Stomach smooth muscle (tissue), 2 donors: Measurements from ENCODE around the gene CHN1.

ENCODE experiments used
- H3K27ac ChIP-seq: one replicate; pipeline ENCODE4 v1.7.0; 2013; ENCODE audit warnings: mild to moderate bottlenecking, low read length, inconsistent platforms
- H3K27me3 ChIP-seq, 2 donors: one replicate each; pipeline ENCODE4 v1.7.0; 2013; ENCODE audit warnings: low read length in 2 of 2; ENCODE audit not compliant: insufficient read depth in 2 of 2, control insufficient read depth in 1 of 2
- H3K36me3 ChIP-seq, 2 donors: one replicate each; pipeline ENCODE4 v1.7.0; 2013; ENCODE audit warnings: low read length in 2 of 2; ENCODE audit not compliant: control insufficient read depth in 2 of 2, insufficient read depth in 2 of 2
- H3K4me1 ChIP-seq: one replicate; pipeline ENCODE4 v1.7.0; 2013; ENCODE audit warnings: low read length; ENCODE audit not compliant: control insufficient read depth, insufficient read depth
- H3K4me3 ChIP-seq, 2 donors: one replicate each; pipeline ENCODE4 v1.7.0; 2013; ENCODE audit warnings: low read length in 2 of 2
- H3K9ac ChIP-seq, 2 donors: one replicate each; pipeline ENCODE4 v1.7.0; 2013; ENCODE audit warnings: low read length in 2 of 2, mild to moderate bottlenecking in 1 of 2
- H3K9me3 ChIP-seq, 2 donors: one replicate each; pipeline ENCODE4 v1.7.0; 2013; ENCODE audit warnings: low read length in 2 of 2; ENCODE audit not compliant: control insufficient read depth in 2 of 2
- donor health status: healthy.
- donor health status: Pancreatic carcinoma.

CHN1 gene

GRCh38 chr2:174829550-174829949 lies 175.6 kb downstream of the CHN1 start:
- no peak overlapping the region for H3K27ac ChIP-seq
- H3K9me3 ChIP-seq = no peaks in the 10 kb centered on the region
- H3K9ac ChIP-seq = no peak overlapping the region
- no peaks in the 10 kb centered on the region for H3K27me3 ChIP-seq
- peaks cover 16% of the 10 kb centered on the region for H3K4me1 ChIP-seq
- H3K36me3 ChIP-seq = no peaks in the 10 kb centered on the region
- no peak overlapping the region for H3K4me3 ChIP-seq

DNA sequence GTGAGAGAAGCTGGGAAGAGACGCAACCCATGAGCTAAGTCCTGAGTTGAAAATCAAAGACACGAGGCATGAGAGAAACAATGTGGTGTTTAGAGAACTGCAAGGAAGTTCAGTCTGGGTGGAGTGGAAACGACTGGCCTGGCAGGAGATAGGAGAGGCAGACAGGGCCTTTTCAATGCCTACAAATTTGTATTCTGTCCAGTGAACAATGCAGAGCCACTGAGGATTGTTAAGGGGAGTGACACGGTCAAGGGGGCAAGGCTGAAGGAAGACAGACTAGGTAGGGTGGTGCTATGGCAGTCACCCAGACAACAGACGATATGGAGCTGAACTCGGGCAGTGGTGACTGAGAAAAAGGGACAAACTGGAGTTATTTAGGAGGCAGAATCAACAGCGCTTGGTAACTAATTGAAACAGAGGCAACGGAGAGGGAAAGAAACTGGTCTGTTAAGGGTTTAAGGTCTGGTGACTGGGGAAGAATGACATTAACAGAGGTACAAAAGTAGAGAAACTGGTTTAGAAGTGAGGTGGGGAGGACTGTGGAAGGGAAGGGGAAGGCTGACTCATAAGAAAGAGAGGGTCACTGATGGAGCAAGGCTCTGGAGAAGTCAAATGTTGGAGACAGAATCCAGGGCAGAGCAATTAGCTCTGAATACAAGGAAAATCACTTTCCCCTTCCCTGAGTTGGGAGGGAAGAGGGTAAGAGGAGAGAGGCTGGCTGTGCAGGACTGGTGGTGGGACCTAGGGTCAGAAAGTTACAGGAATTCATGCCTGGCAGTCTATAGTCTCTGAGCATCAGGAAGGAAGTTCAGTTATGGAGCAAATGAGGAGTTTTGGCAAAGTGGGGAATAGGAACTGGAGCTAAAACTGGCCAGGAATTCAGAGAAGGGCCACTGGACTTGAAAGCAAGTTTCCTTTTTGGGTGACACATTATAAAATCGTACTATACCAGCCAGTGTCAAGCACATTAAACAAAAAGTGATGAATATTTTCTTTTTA lies 177.5 kb downstream of the CHN1 start:
- Histone ChIP-seq H3K27ac (peak overlapping the region; percentile 66), H3K4me3 (peak overlapping the region in 1 of 2 donors; percentile 47), H3K9ac (peak overlapping the region in 1 of 2 donors; percentile 30), H3K36me3 (no peaks in the 10 kb centered on the region), H3K27me3 (no peaks in the 10 kb centered on the region), H3K9me3 (no peaks in the 10 kb centered on the region), H3K4me1 (peaks cover 16% of the 10 kb centered on the region)

DNA sequence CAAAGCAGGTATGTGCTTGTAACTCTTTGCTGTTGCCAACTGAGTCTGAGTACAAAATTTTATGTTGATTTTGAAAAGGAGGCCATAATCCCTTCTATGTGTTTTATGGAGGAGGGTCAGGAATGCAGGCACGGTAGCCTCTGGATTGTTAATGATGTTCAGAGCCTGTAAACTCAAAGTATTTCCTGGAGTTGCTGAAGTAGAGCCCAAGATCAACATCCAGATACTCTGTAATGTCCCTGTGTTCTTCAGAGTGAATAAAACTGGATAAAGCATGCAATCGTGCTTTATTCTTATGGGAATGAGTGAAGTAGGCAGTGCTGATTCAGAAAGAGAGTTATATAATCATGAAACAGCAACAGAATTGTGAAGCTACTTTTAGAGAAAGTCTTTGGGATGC lies 179.1 kb downstream of the CHN1 start:
- Histone ChIP-seq H3K4me3 (no peak overlapping the region), H3K4me1 (peaks cover 16% of the 10 kb centered on the region), H3K9ac (no peak overlapping the region), H3K27me3 (no peaks in the 10 kb centered on the region), H3K27ac (no peak overlapping the region), H3K36me3 (peaks cover 0 to 5% of the 10 kb centered on the region in 2 donors), H3K9me3 (no peaks in the 10 kb centered on the region)

- H3K4me1 ChIP-seq = peaks cover 16% of the 10 kb centered on the region
- H3K9ac ChIP-seq = no peak overlapping the region
- H3K36me3 ChIP-seq = peaks cover 4 to 10% of the 10 kb centered on the region in 2 donors
- no peaks in the 10 kb centered on the region for H3K27me3 ChIP-seq
- H3K4me3 ChIP-seq = no peak overlapping the region
- no peaks in the 10 kb centered on the region for H3K9me3 ChIP-seq
- H3K27ac ChIP-seq = no peak overlapping the region
These were observed 181.1 kb downstream of the CHN1 start for GRCh38 chr2:174824068-174824467.

GRCh38 chr2:174821628-174822027 lies 183.6 kb downstream of the CHN1 start:
- no peaks in the 10 kb centered on the region for H3K9me3 ChIP-seq
- H3K4me1 ChIP-seq = peaks cover 6% of the 10 kb centered on the region
- H3K9ac ChIP-seq = no peak overlapping the region
- H3K27me3 ChIP-seq = no peaks in the 10 kb centered on the region
- no peak overlapping the region for H3K4me3 ChIP-seq
- H3K36me3 ChIP-seq = peaks cover 4 to 10% of the 10 kb centered on the region in 2 donors
- H3K27ac ChIP-seq = no peak overlapping the region

- H3K9ac ChIP-seq = no peak overlapping the region
- no peak overlapping the region for H3K27ac ChIP-seq
- no peak overlapping the region for H3K4me3 ChIP-seq
- no peaks in the 10 kb centered on the region for H3K9me3 ChIP-seq
- H3K36me3 ChIP-seq = peaks cover 4 to 10% of the 10 kb centered on the region in 2 donors
- H3K4me1 ChIP-seq = peaks cover 2% of the 10 kb centered on the region
- no peaks in the 10 kb centered on the region for H3K27me3 ChIP-seq
These were observed 184.8 kb downstream of the CHN1 start for GRCh38 chr2:174820361-174820760.

DNA sequence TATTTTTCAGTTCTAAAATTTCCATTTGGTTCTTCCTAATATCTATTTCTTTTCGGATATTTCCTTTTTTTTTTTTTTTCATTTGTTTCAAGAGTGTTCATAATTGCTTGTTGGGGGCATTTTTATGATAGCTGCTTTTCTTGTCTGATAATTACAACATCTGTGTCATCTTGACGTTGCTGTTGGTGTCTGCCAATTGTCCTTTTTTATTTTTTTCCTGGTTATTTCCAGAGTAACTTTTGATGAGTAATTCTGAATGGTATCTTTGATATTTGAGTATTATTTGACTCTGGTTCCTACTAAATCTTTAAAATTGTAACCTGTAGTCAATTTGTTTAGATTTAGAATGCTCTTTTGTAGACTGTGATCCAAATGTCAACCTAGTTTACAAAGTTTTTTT lies 189.7 kb downstream of the CHN1 start:
- Histone ChIP-seq H3K9ac (no peak overlapping the region), H3K27me3 (no peaks in the 10 kb centered on the region), H3K27ac (no peak overlapping the region)

GRCh38 chr2:174812037-174812436 lies 193.1 kb downstream of the CHN1 start:
- Histone ChIP-seq H3K4me1 (peaks cover 2% of the 10 kb centered on the region), H3K4me3 (no peak overlapping the region), H3K9me3 (no peaks in the 10 kb centered on the region), H3K36me3 (peaks cover 3 to 16% of the 10 kb centered on the region in 2 donors), H3K9ac (no peak overlapping the region), H3K27me3 (no peaks in the 10 kb centered on the region), H3K27ac (no peak overlapping the region)

More for the DNA sequence above, 189.7 kb downstream of the CHN1 start:
- no peaks in the 10 kb centered on the region for H3K9me3 ChIP-seq
- peaks cover 2 to 10% of the 10 kb centered on the region in 2 donors for H3K36me3 ChIP-seq
- H3K4me1 ChIP-seq = peaks cover 2% of the 10 kb centered on the region
- no peak overlapping the region for H3K4me3 ChIP-seq

DNA sequence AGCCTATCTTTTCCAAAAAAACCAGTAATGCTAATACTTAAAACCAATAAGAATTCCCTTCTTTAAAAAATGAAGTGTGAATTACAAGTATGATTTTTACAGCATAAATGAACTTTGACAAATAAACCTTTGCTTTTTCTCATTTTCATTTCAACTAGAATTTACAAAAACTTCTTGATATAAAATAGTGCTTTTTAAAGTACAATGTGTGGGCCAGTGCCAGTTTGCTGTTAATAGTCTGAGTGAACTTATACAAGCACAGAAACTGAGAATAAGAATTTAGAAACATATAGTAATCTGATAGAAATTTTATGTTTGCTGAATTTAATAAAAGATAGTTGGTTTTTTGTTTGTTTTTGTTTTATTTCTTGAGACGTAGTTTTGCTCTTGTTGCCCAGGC lies 197.2 kb downstream of the CHN1 start:
- Histone ChIP-seq H3K36me3 (peaks cover 3 to 24% of the 10 kb centered on the region in 2 donors), H3K9me3 (no peaks in the 10 kb centered on the region), H3K27ac (no peak overlapping the region), H3K9ac (no peak overlapping the region), H3K4me3 (no peak overlapping the region), H3K27me3 (no peaks in the 10 kb centered on the region), H3K4me1 (no peaks in the 10 kb centered on the region)

- Histone ChIP-seq H3K36me3 (peaks cover 3 to 20% of the 10 kb centered on the region in 2 donors), H3K4me1 (no peaks in the 10 kb centered on the region), H3K27me3 (no peaks in the 10 kb centered on the region), H3K4me3 (no peak overlapping the region), H3K9me3 (no peaks in the 10 kb centered on the region), H3K9ac (no peak overlapping the region), H3K27ac (no peak overlapping the region)
These were observed 199.4 kb downstream of the CHN1 start for GRCh38 chr2:174805803-174806202.

- no peaks in the 10 kb centered on the region for H3K27me3 ChIP-seq
- no peaks in the 10 kb centered on the region for H3K9me3 ChIP-seq
- peaks cover 5 to 19% of the 10 kb centered on the region in 2 donors for H3K36me3 ChIP-seq
- H3K4me3 ChIP-seq = no peak overlapping the region
- H3K27ac ChIP-seq = no peak overlapping the region
- H3K4me1 ChIP-seq = no peaks in the 10 kb centered on the region
- H3K9ac ChIP-seq = no peak overlapping the region
These were observed 202.7 kb downstream of the CHN1 start for GRCh38 chr2:174802459-174802858.
